Endothelial cell of umbilical vein (primary cell): ENCODE results near the gene PARP9. TPM values are rescaled to one million over a fixed set of nuclear protein-coding genes. Genes with fewer than 3 reads are reported as not detected.
A peak's percentile ranks its signal among the peaks of the same experiment; 100 is the strongest.

Source experiments
- BruUV-seq: library from RNA; stranded (reverse); fragments of 400-500 nt; replicated peaks from 2 replicates; lab custom pipeline; 2021; lab: Mats Ljungman, UMichigan
- CTCF ChIA-PET: fragments of 300-600, 350-600 bp; sonication (Branson Sonifier 250); formaldehyde crosslinking; loops from one replicate; lab custom pipeline; 2021; ENCODE audit warnings: antibody characterized with exemption, inconsistent platforms; lab: Charles Lee
- POLR2A ChIA-PET: fragments of 300-600, 350-600 bp; sonication (Branson Sonifier 250); formaldehyde crosslinking; loops from one replicate; lab custom pipeline; 2021; ENCODE audit warnings: antibody characterized with exemption, inconsistent platforms; lab: Charles Lee
- DNase-seq: peaks from one replicate; pipeline ENCODE4 v3.0.0-alpha.2; 2011; ENCODE audit warnings: low read depth, low spot score
- FAIRE-seq: peaks from 2 replicates; lab custom pipeline; 2011; peaks lifted over from hg19 to GRCh38; lab: Jason Lieb, UNC
- H2AFZ ChIP-seq: 2 replicates; pipeline ENCODE4 v1.6.0; 2012; ENCODE audit warnings: low read depth, low read length, control low read depth, inconsistent platforms
- H3K27ac ChIP-seq: 2 replicates; pipeline ENCODE4 v1.5.1; 2011; ENCODE audit warnings: low read depth, mild to moderate bottlenecking, control low read depth, low read length, moderate library complexity; ENCODE audit not compliant: insufficient read depth
- H3K27me3 ChIP-seq, 2 experiments: 2 replicates each; pipeline versions ENCODE4 v1.6.0 to v1.6.1; 2011; ENCODE audit warnings: low read length in 2 of 2, mixed read lengths in 1 of 2; ENCODE audit not compliant: control insufficient read depth in 2 of 2, insufficient read depth in 2 of 2
- H3K36me3 ChIP-seq, 2 experiments: 2 replicates in 1 of 2; 3 replicates in 1 of 2; pipeline ENCODE4 v1.5.1; 2011; ENCODE audit warnings: low read length in 2 of 2, mild to moderate bottlenecking in 1 of 2, moderate library complexity in 1 of 2; ENCODE audit not compliant: control insufficient read depth in 2 of 2, insufficient read depth in 2 of 2; ENCODE audit errors: extremely low read depth in 1 of 2
- H3K4me1 ChIP-seq: 3 replicates; pipeline ENCODE4 v1.5.1; 2011; ENCODE audit warnings: mild to moderate bottlenecking, low read length; ENCODE audit not compliant: control insufficient read depth, insufficient read depth; ENCODE audit errors: extremely low read depth
- H3K4me2 ChIP-seq: 2 replicates; pipeline ENCODE4 v1.6.1; 2011; ENCODE audit warnings: low read length, control low read depth, mixed read lengths; ENCODE audit not compliant: insufficient read depth
- H3K4me3 ChIP-seq, 3 experiments: fragments of 200-600 bp in 1 of 3; sonication (generic), shearing (Covaris generic) in 1 of 3; replicated peaks in 1 of 3; 2 replicates each; pipeline ENCODE4 v1.5.1; 2011 to 2016; ENCODE audit warnings: control low read depth in 3 of 3, low read length in 3 of 3, mild to moderate bottlenecking in 2 of 3, inconsistent platforms in 1 of 3, low read depth in 1 of 3, moderate library complexity in 1 of 3; ENCODE audit not compliant: insufficient read depth in 1 of 3
- H3K79me2 ChIP-seq: 2 replicates; pipeline ENCODE4 v1.6.0; 2012; ENCODE audit warnings: low read length, inconsistent platforms; ENCODE audit not compliant: control insufficient read depth, insufficient read depth
- H3K9ac ChIP-seq: replicated peaks from 2 replicates; pipeline ENCODE3; 2011; ENCODE audit warnings: low read length, control low read depth; ENCODE audit not compliant: insufficient read depth; ENCODE audit errors: extremely low read depth
- H3K9me1 ChIP-seq: replicated peaks from 3 replicates; pipeline ENCODE4 v1.6.0; 2011; ENCODE audit warnings: mild to moderate bottlenecking, low read length; ENCODE audit not compliant: control insufficient read depth, insufficient read depth; ENCODE audit errors: extremely low read depth
- H3K9me3 ChIP-seq: replicated peaks from 2 replicates; pipeline ENCODE4 v1.5.1; 2012; ENCODE audit warnings: low read length, inconsistent platforms; ENCODE audit not compliant: control insufficient read depth, insufficient read depth
- H4K20me1 ChIP-seq: replicated peaks from 2 replicates; pipeline ENCODE3; 2011; ENCODE audit warnings: mild to moderate bottlenecking, low read length; ENCODE audit not compliant: control insufficient read depth, insufficient read depth; ENCODE audit errors: extremely low read depth
- CTCF ChIP-seq, 2 donors: IDR thresholded peaks; 1 replicate in 1 of 2; 2 replicates in 1 of 2; pipeline ENCODE4 v1.5.1; 2011; ENCODE audit warnings: low read length in 2 of 2, mild to moderate bottlenecking in 2 of 2, moderate library complexity in 2 of 2, control low read depth in 1 of 2, inconsistent platforms in 1 of 2, low read depth in 1 of 2; ENCODE audit not compliant: insufficient read depth in 1 of 2; ENCODE audit errors: extremely low read depth in 1 of 2
- EZH2 ChIP-seq: IDR thresholded peaks from 2 replicates; pipeline ENCODE4 v1.6.1; 2012; ENCODE audit warnings: borderline replicate concordance, low read depth, mild to moderate bottlenecking, moderate library complexity, low read length, inconsistent platforms; ENCODE audit not compliant: severe bottlenecking
- FOS ChIP-seq: IDR thresholded peaks from 2 replicates; pipeline ENCODE4 v1.6.1; 2011; ENCODE audit warnings: mild to moderate bottlenecking, low read length, moderate library complexity, borderline replicate concordance; ENCODE audit not compliant: insufficient read depth
- GATA2 ChIP-seq: IDR thresholded peaks from 2 replicates; pipeline ENCODE4 v1.7.0; 2011; ENCODE audit warnings: low read depth, mild to moderate bottlenecking, moderate library complexity, mixed read lengths, low read length; ENCODE audit not compliant: insufficient read length, insufficient read depth
- JUN ChIP-seq: IDR thresholded peaks from 2 replicates; pipeline ENCODE4 v1.6.1; 2011; ENCODE audit warnings: borderline replicate concordance, low read depth; ENCODE audit not compliant: insufficient read length, insufficient read depth
- MYC ChIP-seq: IDR thresholded peaks from one replicate; pipeline ENCODE4 v1.6.1; 2011; ENCODE audit warnings: mild to moderate bottlenecking, low read depth, low read length
- POLR2A ChIP-seq: IDR thresholded peaks from 2 replicates; pipeline ENCODE4 v1.6.1; 2012; ENCODE audit warnings: low read depth, mild to moderate bottlenecking, control low read depth, low read length
- POLR2AphosphoS5 ChIP-seq: IDR thresholded peaks from 2 replicates; pipeline ENCODE4 v1.6.1; 2012; ENCODE audit warnings: low read depth, mild to moderate bottlenecking, control low read depth, low read length, moderate library complexity; ENCODE audit not compliant: insufficient read depth
- dilution Hi-C: fragments of 300-500 bp; cut with MboI; formaldehyde crosslinking; loops from one replicate; pipeline ENCODE4 v1.15.0; 2019; ENCODE audit warnings: low sequenced_read_pairs; ENCODE audit not compliant: extremely low pct_ligation_motif_present
- intact Hi-C: fragments of 100-400 bp; cut with micrococcal nuclease; formaldehyde crosslinking; loops from one replicate; pipeline ENCODE4 v1.10.0; 2022
- polyA plus RNA-seq, 4 experiments: library from polyadenylated mRNA; depleted of rRNA in 3 of 4; stranded (reverse) in 3 of 4; unstranded in 1 of 4; fragments of >200 nt; gene quantifications; 2 replicates each; pipeline versions ENCODE4 v1.2.1 to v1.2.3, GENCODE V29; 2011 to 2012; ENCODE audit warnings: missing spikeins in 1 of 4
- total RNA-seq: library from RNA; stranded (reverse); gene quantifications from 2 replicates; pipeline ENCODE4 v1.2.3, GENCODE V29; 2021
- TF ChIP-seq, protein P1 (sequence below): IDR thresholded peaks from 2 replicates; pipeline ENCODE4 v1.6.1; 2011; ENCODE audit not compliant: insufficient read depth, insufficient read length

PARP9 gene
- total and polyA plus RNA-seq, 2 donors (not counting 3 experiments of a cell fraction or from before 2014, with no cell fraction given): 10.1 to 12.5 TPM

GRCh38 chr3:122609798-122610559 is 45.9 kb upstream of the PARP9 start:
- peak; percentile 67 for DNase-seq

More at GRCh38 chr3:122609798-122610559, 45.9 kb upstream of the PARP9 start:
- no peaks in the 10 kb centered on the region for H3K79me2 ChIP-seq
- BruUV-seq: TSS peak; percentile 70
- peaks cover 3% of the 10 kb centered on the region for H3K4me1 ChIP-seq
- peak overlapping the region; percentile 27 for H3K4me2 ChIP-seq
- intact Hi-C loops: no loop called here
- FAIRE-seq: peak; percentile 92
- H3K27ac ChIP-seq: peak overlapping the region; percentile 52
- H3K9me1 ChIP-seq: no peaks in the 10 kb centered on the region
- no peak overlapping the region for H3K4me3 ChIP-seq
- H2AFZ ChIP-seq: peak overlapping the region; percentile 79
- dilution Hi-C loops: no loop called here
- peaks cover 0 to 4% of the 10 kb centered on the region in 2 experiments for H3K27me3 ChIP-seq
- TF ChIP-seq MYC (no peak), FOS (peak; percentile 94), GATA2 (no peak), JUN (peak; percentile 90), POLR2A (no peak), EZH2 (no peak), CTCF (IDR thresholded peaks at IDR 0.05; ENCODE audit: extremely low read depth in 1 of 2, insufficient read depth in 1 of 2, low read depth in 1 of 2, low read length in 2 of 2) (no peak), POLR2AphosphoS5 (peak; percentile 39)
- TF ChIP-seq, protein P1, sequence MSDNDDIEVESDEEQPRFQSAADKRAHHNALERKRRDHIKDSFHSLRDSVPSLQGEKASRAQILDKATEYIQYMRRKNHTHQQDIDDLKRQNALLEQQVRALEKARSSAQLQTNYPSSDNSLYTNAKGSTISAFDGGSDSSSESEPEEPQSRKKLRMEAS: no peak
- no peak overlapping the region for H3K9ac ChIP-seq
- no peaks in the 10 kb centered on the region for H3K36me3 ChIP-seq
- POLR2A ChIA-PET: no interaction called here
- no peaks in the 10 kb centered on the region for H4K20me1 ChIP-seq
- peaks cover 4% of the 10 kb centered on the region for H3K9me3 ChIP-seq
- CTCF ChIA-PET: interaction anchor here (0.8 to 1.0 kb wide), 2 partner anchors 16 to 19 kb away, joined by 3 read pairs; no protein-coding TSS in a partner anchor
